Left ventricle myocardium inferior (tissue), 1 donor: ENCODE results near the gene LHFPL5. TPM values are rescaled to one million over a fixed set of nuclear protein-coding genes. Genes with fewer than 3 reads are reported as not detected.

Experiments used
- DNase-seq: peaks from one replicate; pipeline ENCODE4 v3.0.0-alpha.2; 2020
- H3K27ac ChIP-seq: fragments of 200-600 bp; replicated peaks from 2 replicates; pipeline ENCODE4 v1.8.0; 2021
- H3K27me3 ChIP-seq: fragments of 200-600 bp; 2 replicates; pipeline ENCODE4 v1.8.0; 2021; ENCODE audit warnings: low read depth
- H3K36me3 ChIP-seq: fragments of 200-600 bp; 2 replicates; pipeline ENCODE4 v1.8.0; 2021
- H3K4me1 ChIP-seq: fragments of 200-600 bp; 2 replicates; pipeline ENCODE4 v1.8.0; 2021
- H3K4me3 ChIP-seq: fragments of 200-600 bp; 2 replicates; pipeline ENCODE4 v1.8.0; 2021; ENCODE audit warnings: mild to moderate bottlenecking, moderate library complexity
- H3K9me3 ChIP-seq: fragments of 200-600 bp; replicated peaks from 2 replicates; pipeline ENCODE4 v1.8.0; 2021
- intact Hi-C: fragments of 100-400 bp; cut with micrococcal nuclease; formaldehyde crosslinking; loops from one replicate; pipeline ENCODE4 v1.11.0; 2022
- total RNA-seq: library from RNA; stranded (reverse); fragmentation: NEBNext Ultra II Directional; extraction: Animal tissue kit (Norgen Biotek cat#: 25700); gene quantifications from one replicate; pipeline ENCODE4 v1.2.1, GENCODE V29; 2021
- TF ChIP-seq, protein P1 (sequence below): fragments of 200-600 bp; IDR thresholded peaks from 2 replicates; pipeline ENCODE4 v1.8.0; 2021; ENCODE audit warnings: antibody characterized with exemption, mild to moderate bottlenecking, borderline replicate concordance
- donor health status: DM: no; HTN: yes; CAD: no; lungs with severe emphysema.

The LHFPL5 gene
- total RNA-seq, 1 donor from 2014 or later = not detected

DNA sequence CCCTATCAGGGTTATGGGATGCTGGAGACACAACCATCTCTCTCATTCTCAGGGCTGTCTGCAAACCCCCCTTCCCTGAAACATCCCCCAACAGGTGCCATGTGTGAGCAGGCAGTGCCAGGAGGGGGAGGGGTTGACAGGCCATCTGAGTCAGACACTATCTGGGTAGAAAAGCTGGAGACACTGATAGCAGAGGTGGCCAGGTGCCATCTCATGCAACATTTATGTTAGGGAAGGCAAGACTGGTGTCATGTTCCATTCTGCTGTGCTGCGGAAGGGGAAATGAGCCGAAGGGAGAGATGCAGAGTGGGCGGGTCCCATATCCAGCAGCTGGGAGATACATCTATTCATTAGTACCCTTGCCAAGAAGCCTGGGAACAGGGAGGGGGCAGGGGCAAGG is 3.5 kb downstream of the LHFPL5 start:
- H3K4me3 ChIP-seq = no peak overlapping the region
- TF ChIP-seq, protein P1, sequence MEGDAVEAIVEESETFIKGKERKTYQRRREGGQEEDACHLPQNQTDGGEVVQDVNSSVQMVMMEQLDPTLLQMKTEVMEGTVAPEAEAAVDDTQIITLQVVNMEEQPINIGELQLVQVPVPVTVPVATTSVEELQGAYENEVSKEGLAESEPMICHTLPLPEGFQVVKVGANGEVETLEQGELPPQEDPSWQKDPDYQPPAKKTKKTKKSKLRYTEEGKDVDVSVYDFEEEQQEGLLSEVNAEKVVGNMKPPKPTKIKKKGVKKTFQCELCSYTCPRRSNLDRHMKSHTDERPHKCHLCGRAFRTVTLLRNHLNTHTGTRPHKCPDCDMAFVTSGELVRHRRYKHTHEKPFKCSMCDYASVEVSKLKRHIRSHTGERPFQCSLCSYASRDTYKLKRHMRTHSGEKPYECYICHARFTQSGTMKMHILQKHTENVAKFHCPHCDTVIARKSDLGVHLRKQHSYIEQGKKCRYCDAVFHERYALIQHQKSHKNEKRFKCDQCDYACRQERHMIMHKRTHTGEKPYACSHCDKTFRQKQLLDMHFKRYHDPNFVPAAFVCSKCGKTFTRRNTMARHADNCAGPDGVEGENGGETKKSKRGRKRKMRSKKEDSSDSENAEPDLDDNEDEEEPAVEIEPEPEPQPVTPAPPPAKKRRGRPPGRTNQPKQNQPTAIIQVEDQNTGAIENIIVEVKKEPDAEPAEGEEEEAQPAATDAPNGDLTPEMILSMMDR = no peak
- H3K9me3 ChIP-seq = no peaks in the 10 kb centered on the region
- no peak for DNase-seq
- H3K4me1 ChIP-seq = peaks cover 6% of the 10 kb centered on the region
- H3K27me3 ChIP-seq = peaks cover 68% of the 10 kb centered on the region
- no peaks in the 10 kb centered on the region for H3K36me3 ChIP-seq
- intact Hi-C loops = no loop called here
- H3K27ac ChIP-seq = no peak overlapping the region

DNA sequence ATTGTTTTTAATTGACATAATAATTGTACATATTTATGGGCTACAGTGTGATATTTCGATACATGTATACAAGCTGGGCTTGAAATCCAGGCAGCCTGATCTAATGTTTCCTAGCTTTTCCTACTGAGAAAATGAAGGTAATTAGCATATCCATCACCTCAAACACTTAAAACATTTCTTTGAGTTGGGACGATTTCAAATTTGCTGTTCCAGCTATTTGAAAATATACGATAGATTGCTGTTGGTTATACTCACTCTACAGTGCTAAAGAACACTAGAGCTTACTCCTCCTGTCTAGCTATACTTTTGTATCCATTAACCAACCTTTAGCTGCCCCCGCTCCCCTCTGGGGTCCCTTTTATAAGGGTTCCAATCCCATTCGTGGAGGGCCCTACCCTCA is 4.7 kb downstream of the LHFPL5 start:
- Histone ChIP-seq H3K4me1 (peaks cover 6% of the 10 kb centered on the region), H3K27me3 (peaks cover 63% of the 10 kb centered on the region), H3K9me3 (no peaks in the 10 kb centered on the region), H3K4me3 (no peak overlapping the region), H3K36me3 (no peaks in the 10 kb centered on the region), H3K27ac (no peak overlapping the region)
- TF ChIP-seq, protein P1 = no peak
- intact Hi-C loops = no loop called here
- DNase-seq = no peak

DNA sequence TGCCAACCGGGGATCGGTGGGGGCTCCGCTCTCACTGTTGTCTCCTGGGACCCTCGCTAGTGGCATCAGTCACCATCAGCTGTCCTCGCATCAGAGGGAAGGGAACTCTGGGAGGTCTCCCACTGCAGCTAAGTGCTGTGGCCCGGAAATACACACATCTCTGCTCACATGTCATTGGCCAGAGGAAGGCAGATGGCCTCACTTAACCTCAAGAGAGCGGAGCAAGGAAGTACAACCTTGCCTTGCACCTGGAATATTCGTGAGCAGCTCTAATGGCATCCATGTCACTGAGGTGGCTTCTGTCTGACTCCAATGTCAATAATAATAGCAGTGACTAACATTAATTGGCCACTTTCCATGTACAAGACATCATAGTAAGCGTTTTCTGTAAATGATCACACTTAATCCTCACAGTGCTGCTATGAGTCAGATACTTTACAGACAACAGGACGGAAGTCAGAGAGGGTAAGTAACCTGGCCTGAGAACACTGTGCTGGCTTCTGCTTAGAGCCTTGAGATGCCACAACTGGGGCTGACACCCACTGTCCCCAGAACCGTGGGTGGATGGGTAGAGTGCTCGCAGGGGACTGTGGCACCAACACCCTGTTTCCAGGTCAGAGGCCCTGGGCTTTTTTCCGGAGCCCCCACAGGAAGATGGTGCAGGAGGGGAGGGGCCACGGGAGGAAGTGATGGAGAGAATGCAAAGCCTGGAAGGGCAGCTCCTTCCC is 6.0 kb downstream of the LHFPL5 start:
- intact Hi-C loops = no loop called here
- H3K4me1 ChIP-seq = no peaks in the 10 kb centered on the region
- H3K36me3 ChIP-seq = no peaks in the 10 kb centered on the region
- peaks cover 54% of the 10 kb centered on the region for H3K27me3 ChIP-seq
- no peak overlapping the region for H3K4me3 ChIP-seq
- H3K9me3 ChIP-seq = peaks cover under 1% of the 10 kb centered on the region
- TF ChIP-seq, protein P1 = no peak
- DNase-seq = no peak
- H3K27ac ChIP-seq = no peak overlapping the region

DNA sequence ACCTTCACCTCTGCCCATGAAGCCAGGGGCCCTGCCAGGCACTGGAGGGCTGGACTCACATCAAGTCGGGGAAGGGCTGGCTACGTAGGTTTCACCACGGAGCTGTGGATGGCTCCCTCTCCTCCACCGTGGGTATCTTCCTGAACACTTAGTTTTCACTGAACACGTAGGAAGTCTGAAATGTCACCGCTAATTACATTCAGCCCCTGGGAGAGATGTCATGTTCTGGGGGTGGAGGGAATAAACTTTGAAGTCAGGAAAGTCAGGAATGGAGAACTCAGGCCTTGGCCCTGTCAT is 6.5 kb downstream of the LHFPL5 start:
- no peak for DNase-seq
- intact Hi-C loops = no loop called here
- no peaks in the 10 kb centered on the region for H3K4me1 ChIP-seq
- peaks cover 49% of the 10 kb centered on the region for H3K27me3 ChIP-seq
- H3K9me3 ChIP-seq = peaks cover 6% of the 10 kb centered on the region
- no peak overlapping the region for H3K4me3 ChIP-seq
- no peaks in the 10 kb centered on the region for H3K36me3 ChIP-seq
- H3K27ac ChIP-seq = no peak overlapping the region
- TF ChIP-seq, protein P1 = no peak

DNA sequence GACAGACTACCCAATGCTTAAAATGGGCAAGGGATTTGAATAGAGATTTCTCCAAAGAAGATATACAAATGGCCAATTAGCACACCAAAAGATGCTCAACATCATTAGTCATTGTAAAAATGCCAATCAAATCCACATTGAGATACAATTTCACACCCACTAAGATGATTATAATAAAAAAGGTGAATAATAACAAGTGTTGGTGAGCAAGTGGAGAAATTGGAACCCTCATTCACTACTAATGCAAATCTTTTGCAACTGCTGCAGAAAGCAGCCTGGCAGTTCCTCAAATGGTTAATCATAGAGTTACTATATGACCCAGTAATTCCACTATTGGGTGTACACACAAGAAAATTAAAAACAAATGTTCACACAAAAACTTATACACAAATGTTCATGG is 12.4 kb downstream of the LHFPL5 start:
- Histone ChIP-seq H3K9me3 (peaks cover 21% of the 10 kb centered on the region), H3K27ac (no peak overlapping the region), H3K4me1 (no peaks in the 10 kb centered on the region), H3K4me3 (no peak overlapping the region), H3K27me3 (peaks cover 9% of the 10 kb centered on the region), H3K36me3 (no peaks in the 10 kb centered on the region)
- intact Hi-C loops = no loop called here
- no peak for DNase-seq
- TF ChIP-seq, protein P1 = no peak
